Heart left ventricle (tissue), 16 donors: ENCODE results near the gene SRRM5. TPM values are rescaled to one million over a fixed set of nuclear protein-coding genes. Genes with fewer than 3 reads are reported as not detected.
"Not testable (repeated sequence)": the region's sequence is repeated elsewhere in the genome, so short reads cannot be mapped to it uniquely, and the experiment has no call there.

Experiments
- ATAC-seq, 4 donors: fragments of 200-7000 bp; cut with Tn5 transposase; one replicate each; pipeline ENCODE4 v1.9.1; 2020 to 2022; ENCODE audit warnings: moderate library complexity in 4 of 4, mild to moderate bottlenecking in 3 of 4, moderate number of reproducible peaks in 1 of 4
- DNase-seq, 5 donors: peaks; one replicate each; pipeline ENCODE4 v3.0.0-alpha.2; 2020
- H3K27ac ChIP-seq, 12 donors: fragments of 200-600 bp; sonication (generic) in 4 of 12; one replicate each; pipeline versions ENCODE4 v1.5.0 to v1.8.0; 2016 to 2022; ENCODE audit warnings: mild to moderate bottlenecking in 2 of 12
- H3K27me3 ChIP-seq, 9 donors: fragments of 200-600 bp; sonication (generic) in 2 of 9; one replicate each; pipeline versions ENCODE4 v1.5.1 to v1.8.0; 2016 to 2022; ENCODE audit warnings: mild to moderate bottlenecking in 3 of 9
- H3K36me3 ChIP-seq, 9 donors: fragments of 200-600 bp; sonication (generic) in 2 of 9; one replicate each; pipeline versions ENCODE4 v1.5.0 to v1.8.0; 2018 to 2022; ENCODE audit warnings: mild to moderate bottlenecking in 2 of 9
- H3K4me1 ChIP-seq, 12 donors: fragments of 200-600 bp; sonication (generic) in 4 of 12; one replicate each; pipeline versions ENCODE4 v1.5.0 to v1.8.0; 2016 to 2022; ENCODE audit warnings: mild to moderate bottlenecking in 3 of 12
- H3K4me3 ChIP-seq, 12 donors: fragments of 200-600 bp; sonication (generic) in 4 of 12; one replicate each; pipeline versions ENCODE4 v1.5.0 to v1.8.0; 2017 to 2022; ENCODE audit warnings: mild to moderate bottlenecking in 9 of 12, moderate library complexity in 4 of 12
- H3K9me3 ChIP-seq, 12 donors: fragments of 200-600 bp; sonication (generic) in 4 of 12; one replicate each; pipeline versions ENCODE4 v1.5.0 to v1.8.0; 2016 to 2022; ENCODE audit warnings: mild to moderate bottlenecking in 1 of 12
- CTCF ChIP-seq, 12 donors: fragments of 200-600 bp; sonication (generic) in 4 of 12; IDR thresholded peaks; one replicate each; pipeline versions ENCODE4 v1.5.0 to v1.8.0; 2018 to 2022; ENCODE audit warnings: antibody characterized with exemption in 12 of 12, mild to moderate bottlenecking in 5 of 12
- POLR2A ChIP-seq, 2 donors: fragments of 450-650 bp; IDR thresholded peaks; one replicate each; pipeline ENCODE4 v1.6.1; 2017; ENCODE audit warnings: antibody characterized with exemption in 2 of 2, mild to moderate bottlenecking in 2 of 2, moderate library complexity in 2 of 2
- WGBS, 4 donors: extraction: QIAGEN DNeasy Blood & Tissue Kit in 2 of 4; methylation state at CpG; one replicate each; pipeline versions ENCODE4 v1.1.5 to v1.1.7; 2013 to 2018; 5-methylcytosine and 5-hydroxymethylcytosine counted together
- intact Hi-C, 10 donors: fragments of 100-400 bp; cut with DNase I; formaldehyde crosslinking; loops; one replicate each; pipeline versions ENCODE4 v1.11.1 to v1.14.2; 2022
- polyA plus RNA-seq, 2 donors: library from polyadenylated mRNA; stranded (reverse); fragments of 200-250 nt; gene quantifications; one replicate each; pipeline ENCODE4 v1.2.3, GENCODE V29; 2013
- total RNA-seq, 9 donors: library from RNA; depleted of rRNA in 2 of 9; stranded (reverse); fragments of >200 nt in 2 of 9; fragmentation: NEBNext Ultra II Directional in 3 of 9; extraction: Animal tissue kit (Norgen Biotek cat#: 25700) in 3 of 9; gene quantifications; one replicate each; pipeline versions ENCODE4 v1.1.0 to v1.2.4, GENCODE V29; 2016 to 2023
- donor health status: ischemic (EF 13 %, LVEDD 7.1; RV severe dilation, severe dysfunction).
- donor health status: healthy with polysubstance abuse.
- donor health status: DM: no; HTN: yes; CAD: no.
- donor health status: DM: no; HTN: no; CAD: no.
- donor health status: ischemic (EF 25% LVEDD 6.9; RV normal size, moderate dysfunction).
- donor health status: ischemic (EF 25% LVEDD 5.7; RV mildly dilated, moderate dysfunction).
- donor health status: healthy.
- donor health status: DM: yes; HTN: yes; CAD: no.
- donor health status: ischemic (EF 35%, LVEDD 5.7; RV mildly dilated, moderate dysfunction).
- donor health status: nonischemic (EF 11% LVEDD 7.7; RV severe dilation, severe dysfunction).
- donor health status: DM: yes; HTN: yes; CAD: no.
- donor health status: PGD.
- donor health status: ischemic (EF 29% LVEDD 5.4; RV normal size, mild dysfunction).
- donor health status: nonischemic (EF 23%, LVEDD 6.1; RV moderate dilation, normal function).

Gene SRRM5
- total and polyA plus RNA-seq, 11 donors, result 0.07 to 0.80 (median 0.16) TPM; not detected in 2

GRCh38 chr19:43586346-43586745 is 25.5 kb upstream of the SRRM5 start:
- H3K9me3 ChIP-seq, result no peaks in the 10 kb centered on the region
- no peak overlapping the region for H3K4me3 ChIP-seq
- 69 to 91% (median 88%) methylated on average over 2 of the region's 2 CpGs for WGBS, 4 donors
- intact Hi-C loops, result no loop called here
- no peak for DNase-seq
- no peak for TF ChIP-seq CTCF (IDR thresholded peaks at IDR 0.05)
- no peak for TF ChIP-seq POLR2A (IDR thresholded peaks at IDR 0.05)
- no peak overlapping the region for H3K27ac ChIP-seq
- no peaks in the 10 kb centered on the region for H3K27me3 ChIP-seq
- ATAC-seq, result no peak
- peaks cover 0 to 19% (median under 1%) of the 10 kb centered on the region in 12 donors for H3K4me1 ChIP-seq
- H3K36me3 ChIP-seq, result peaks cover 0 to 54% (median 24%) of the 10 kb centered on the region in 9 donors

GRCh38 chr19:43587029-43587428 is 24.9 kb upstream of the SRRM5 start:
- H3K4me3 ChIP-seq, ATAC-seq, H3K27ac ChIP-seq, DNase-seq, H3K9me3 ChIP-seq, H3K27me3 ChIP-seq, intact Hi-C loops: not testable (repeated sequence)
- H3K4me1 ChIP-seq, result peaks cover 0 to 12% (median 0%) of the 10 kb centered on the region in 12 donors
- 96 to 98% (median 97%) methylated on average over 3 of the region's 3 CpGs for WGBS, 4 donors
- H3K36me3 ChIP-seq, result peaks cover 0 to 60% (median 30%) of the 10 kb centered on the region in 9 donors

GRCh38 chr19:43589277-43589676 is 22.6 kb upstream of the SRRM5 start:
- Histone ChIP-seq H3K36me3 (peaks cover 0 to 82% (median 53%) of the 10 kb centered on the region in 9 donors), H3K4me3 (no peak overlapping the region), H3K27ac (no peak overlapping the region), H3K9me3 (no peaks in the 10 kb centered on the region), H3K27me3 (no peaks in the 10 kb centered on the region), H3K4me1 (peaks cover 0 to 12% (median 9%) of the 10 kb centered on the region in 12 donors)
- intact Hi-C loops, result no loop called here
- TF ChIP-seq POLR2A (IDR thresholded peaks at IDR 0.05), result no peak
- TF ChIP-seq CTCF (IDR thresholded peaks at IDR 0.05), result no peak
- ATAC-seq (no peak), DNase-seq (no peak)
- 87 to 88% (median 88%) methylated on average over 5 of the region's 5 CpGs for WGBS, 4 donors

- H3K9me3 ChIP-seq, result no peaks in the 10 kb centered on the region
- peaks cover 2 to 16% (median 12%) of the 10 kb centered on the region in 12 donors for H3K4me1 ChIP-seq
- TF ChIP-seq POLR2A (IDR thresholded peaks at IDR 0.05) (no peak), CTCF (IDR thresholded peaks at IDR 0.05) (no peak)
- intact Hi-C loops, result loop anchor here in 1 of 10 donors (10.0 kb wide), 2 partner anchors 55 to 65 kb away; partner anchors contain the start of gene ZNF575
- H3K4me3 ChIP-seq, result no peak overlapping the region
- no peak overlapping the region for H3K27ac ChIP-seq
- peaks cover 0 to 85% (median 54%) of the 10 kb centered on the region in 9 donors for H3K36me3 ChIP-seq
- ATAC-seq (no peak), DNase-seq (no peak)
- H3K27me3 ChIP-seq, result no peaks in the 10 kb centered on the region
- 83 to 87% (median 85%) methylated on average over 6 of the region's 6 CpGs for WGBS, 4 donors
Measured at GRCh38 chr19:43589678-43590077, 22.2 kb upstream of the SRRM5 start.
